HG02885 (cell line): ENCODE results near the gene CDC26.
"Not testable (repeated sequence)": the region's sequence is repeated elsewhere in the genome, so short reads cannot be mapped to it uniquely, and the experiment has no call there.

Experiments used
- ATAC-seq: cut with Tn5 transposase; IDR thresholded peaks from one replicate; pipeline ENCODE4 v1.9.1; 2021; ENCODE audit warnings: mild to moderate bottlenecking; ENCODE audit not compliant: unreplicated experiment, poor library complexity

Gene CDC26

GRCh38 chr9:113244556-113244955, 30.8 kb downstream of the CDC26 start:
- no peak for ATAC-seq

GRCh38 chr9:113241161-113241560, 34.2 kb downstream of the CDC26 start:
- no peak for ATAC-seq

GRCh38 chr9:113238859-113239232, 36.5 kb downstream of the CDC26 start:
- no peak for ATAC-seq

- no peak for ATAC-seq
These were observed 37.0 kb downstream of the CDC26 start for GRCh38 chr9:113238202-113238858.

- no peak for ATAC-seq
These were observed 38.3 kb downstream of the CDC26 start for GRCh38 chr9:113237026-113237425.

- not testable (repeated sequence) for ATAC-seq
These were observed 39.6 kb downstream of the CDC26 start for GRCh38 chr9:113235701-113236255.

GRCh38 chr9:113231701-113232100, 43.7 kb downstream of the CDC26 start:
- no peak for ATAC-seq

- ATAC-seq, result no peak
These were observed 47.2 kb downstream of the CDC26 start for GRCh38 chr9:113228130-113228665.

GRCh38 chr9:113227436-113227835, 47.9 kb downstream of the CDC26 start:
- no peak for ATAC-seq

GRCh38 chr9:113223963-113224362, 51.4 kb downstream of the CDC26 start:
- no peak for ATAC-seq

- no peak for ATAC-seq
These were observed 52.9 kb downstream of the CDC26 start for GRCh38 chr9:113222482-113222841.

GRCh38 chr9:113221800-113222481, 53.4 kb downstream of the CDC26 start:
- ATAC-seq, result no peak

- ATAC-seq, result peak; percentile 88
These were observed 54.2 kb downstream of the CDC26 start, which contains the start of the genes FKBP15 and SLC31A1 for GRCh38 chr9:113221003-113221799. Gene FKBP15, minus strand, starts transcription at chr9:113221277. Its CDS starts 34 bp downstream, at chr9:113221243. Gene SLC31A1, plus strand, starts transcription at chr9:113221544. Its CDS starts 34,605 bp downstream, at chr9:113256149.

GRCh38 chr9:113220467-113221002, 54.8 kb downstream of the CDC26 start:
- no peak for ATAC-seq

- ATAC-seq, result peak; percentile 52
These were observed 55.4 kb downstream of the CDC26 start for GRCh38 chr9:113219969-113220368.

GRCh38 chr9:113219186-113219936, 56.0 kb downstream of the CDC26 start:
- ATAC-seq, result peak; percentile 42
